Stimulated activated CD4-positive, alpha-beta T cell treated with anti-CD3 and anti-CD28 coated beads, Interleukin-12 subunit alpha, Interleukin-12 subunit beta, amount 100 ng/mL, for 24 hours (primary cell): ENCODE measurements around the gene SLC48A1.

Source experiments
- DNase-seq, 2 experiments: peaks; one replicate each; pipeline ENCODE4 v3.0.0-alpha.2; 2020; ENCODE audit warnings: low read depth in 2 of 2

SLC48A1 gene

DNA sequence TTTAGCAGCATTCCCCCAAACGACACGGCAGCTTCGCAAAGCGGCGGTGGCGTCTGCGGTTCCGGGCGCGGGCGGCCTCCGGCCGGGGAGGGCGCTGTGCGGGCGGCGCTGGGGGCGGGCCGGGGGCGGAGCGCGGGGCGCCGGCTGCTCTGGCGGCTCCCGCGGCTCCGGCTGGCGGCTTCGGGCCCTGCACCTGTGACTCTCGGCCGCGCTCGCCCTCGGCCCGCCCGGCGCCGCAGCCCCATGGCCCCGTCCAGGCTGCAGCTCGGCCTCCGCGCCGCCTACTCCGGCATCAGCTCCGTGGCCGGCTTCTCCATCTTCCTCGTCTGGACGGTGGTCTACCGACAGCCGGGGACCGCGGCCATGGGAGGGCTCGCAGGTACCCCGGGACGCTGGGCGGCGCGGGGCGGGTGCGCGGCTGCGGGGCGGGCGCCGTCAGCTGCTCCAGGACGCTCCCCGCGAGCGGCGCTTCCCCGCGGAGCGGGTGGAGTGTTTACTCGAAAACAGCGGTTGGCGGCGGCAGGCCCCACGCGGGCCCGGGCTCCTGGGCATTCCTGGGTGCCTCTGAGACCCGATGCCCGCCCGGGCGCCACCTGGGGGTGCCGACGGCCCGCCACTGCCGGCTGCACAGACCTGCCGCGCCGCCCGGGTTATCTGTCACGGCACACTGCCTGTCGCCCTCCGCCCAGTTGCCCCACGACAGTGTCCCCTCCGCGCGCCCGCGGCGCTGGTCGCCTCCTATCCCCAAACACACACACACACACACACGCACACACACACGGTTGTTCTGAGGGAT, at the start of gene SLC48A1:
TSS of gene SLC48A1 (plus strand) at position 177 of the 796 bp plus-strand sequence. CDS start at position 244, 67 bp downstream.
- peak; percentile 47 to 65 for DNase-seq

- DNase-seq, result no peak
These were observed 47.8 kb upstream of the SLC48A1 start, which contains the start of gene ENDOU for GRCh38 chr12:47725091-47725772. TSS of gene ENDOU (minus strand) at chr12:47725490. CDS start at chr12:47725413, 77 bp downstream.

DNA sequence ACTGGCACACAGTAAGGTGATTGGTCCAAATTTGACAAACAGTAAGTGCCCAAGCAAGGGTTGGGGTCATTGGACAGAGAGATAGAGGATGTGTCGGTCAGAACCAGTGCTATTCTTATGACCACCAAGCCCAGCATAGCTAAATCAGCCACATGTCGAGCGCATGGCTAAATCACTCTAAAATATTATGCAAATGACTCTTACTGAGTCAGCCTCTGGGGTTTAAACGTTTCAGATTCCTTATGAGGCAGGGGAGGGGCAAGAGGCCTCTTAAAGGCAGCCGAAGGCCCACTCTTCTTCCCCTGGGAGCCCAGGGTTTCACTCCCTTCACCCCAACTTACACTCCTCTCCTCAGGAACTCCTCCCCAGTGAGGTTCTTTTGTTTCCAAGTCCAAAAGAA, 47.1 kb upstream of the SLC48A1 start:
- no peak for DNase-seq

DNA sequence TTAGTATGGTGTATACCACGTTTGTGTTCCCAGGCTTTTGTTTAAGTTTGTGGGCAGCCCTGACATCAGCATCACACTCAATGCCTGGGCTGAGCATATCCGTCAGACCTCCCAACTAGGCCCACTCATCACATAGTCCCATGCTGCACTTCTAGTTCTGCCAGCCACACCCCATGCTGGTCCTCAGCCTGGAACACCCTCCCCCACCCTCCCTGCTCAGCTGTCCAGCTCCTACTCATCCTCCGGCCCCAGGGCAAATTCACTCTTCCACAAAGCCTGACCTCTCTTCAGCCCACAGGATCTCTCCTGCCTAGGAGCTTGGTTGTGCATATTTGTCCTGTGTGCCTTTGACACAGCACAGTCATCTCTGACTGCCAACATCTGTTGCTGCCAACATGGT, 43.8 kb upstream of the SLC48A1 start:
- no peak for DNase-seq

DNA sequence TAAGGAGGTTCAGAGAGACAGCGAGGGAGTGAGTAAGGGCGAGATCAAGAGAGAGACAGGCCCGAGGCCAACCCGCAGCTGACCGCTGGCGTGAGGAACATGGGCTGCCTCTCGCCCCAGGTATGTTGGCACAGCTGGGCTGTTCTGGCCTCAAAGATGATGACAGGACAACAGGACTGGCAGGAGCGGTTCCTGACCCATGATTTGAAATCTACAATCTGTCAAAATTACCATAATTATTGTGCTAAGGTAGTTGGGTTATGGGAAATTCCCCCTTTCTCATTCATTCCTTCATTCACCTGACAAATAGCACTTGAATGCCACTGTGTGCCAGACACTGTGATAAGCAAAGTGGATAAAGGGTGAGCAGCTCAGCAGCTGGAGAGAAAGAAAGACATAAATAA, 42.7 kb upstream of the SLC48A1 start:
- DNase-seq, result no peak

DNA sequence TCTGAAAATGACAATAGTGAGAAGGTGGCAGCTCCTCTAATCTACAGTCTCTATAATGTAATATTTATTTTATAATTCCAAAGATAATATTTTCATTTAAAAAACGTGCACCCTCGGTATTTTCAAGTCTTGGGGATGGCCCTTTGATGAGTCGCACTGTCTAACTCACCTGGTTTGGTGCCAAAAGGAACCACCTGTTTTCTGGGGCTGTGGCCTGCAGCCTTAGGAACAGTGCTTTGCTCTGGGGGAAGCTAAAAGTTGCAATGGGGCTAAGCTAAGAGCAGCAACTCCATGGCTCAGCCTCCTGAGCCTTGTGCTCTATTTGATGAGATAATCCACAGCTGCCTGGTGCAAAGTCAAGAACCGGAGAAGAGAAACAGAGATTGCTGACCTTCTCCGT, 41.3 kb upstream of the SLC48A1 start:
- no peak for DNase-seq

DNA sequence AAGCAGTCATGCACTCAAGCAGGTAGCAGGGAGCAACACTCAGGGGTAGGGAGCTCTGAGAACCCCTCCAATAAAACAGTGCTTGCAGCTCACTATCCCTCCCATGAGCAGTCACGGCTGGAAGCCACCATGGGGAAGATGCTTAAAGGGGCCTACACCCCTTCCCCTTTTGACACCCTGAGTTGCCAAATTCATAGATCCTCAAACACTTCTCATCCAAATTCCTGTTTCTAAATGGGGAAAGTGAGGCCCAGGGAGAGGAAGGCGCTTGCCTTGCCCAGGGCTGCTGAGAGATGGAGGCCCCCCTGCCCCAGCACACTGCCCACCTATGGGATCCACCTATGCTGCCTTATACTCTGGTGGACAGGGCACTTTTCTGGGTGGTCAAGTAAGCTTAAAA, 40.5 kb upstream of the SLC48A1 start:
- no peak for DNase-seq

- DNase-seq, result no peak
These were observed 39.9 kb upstream of the SLC48A1 start for GRCh38 chr12:47733142-47733541.

DNA sequence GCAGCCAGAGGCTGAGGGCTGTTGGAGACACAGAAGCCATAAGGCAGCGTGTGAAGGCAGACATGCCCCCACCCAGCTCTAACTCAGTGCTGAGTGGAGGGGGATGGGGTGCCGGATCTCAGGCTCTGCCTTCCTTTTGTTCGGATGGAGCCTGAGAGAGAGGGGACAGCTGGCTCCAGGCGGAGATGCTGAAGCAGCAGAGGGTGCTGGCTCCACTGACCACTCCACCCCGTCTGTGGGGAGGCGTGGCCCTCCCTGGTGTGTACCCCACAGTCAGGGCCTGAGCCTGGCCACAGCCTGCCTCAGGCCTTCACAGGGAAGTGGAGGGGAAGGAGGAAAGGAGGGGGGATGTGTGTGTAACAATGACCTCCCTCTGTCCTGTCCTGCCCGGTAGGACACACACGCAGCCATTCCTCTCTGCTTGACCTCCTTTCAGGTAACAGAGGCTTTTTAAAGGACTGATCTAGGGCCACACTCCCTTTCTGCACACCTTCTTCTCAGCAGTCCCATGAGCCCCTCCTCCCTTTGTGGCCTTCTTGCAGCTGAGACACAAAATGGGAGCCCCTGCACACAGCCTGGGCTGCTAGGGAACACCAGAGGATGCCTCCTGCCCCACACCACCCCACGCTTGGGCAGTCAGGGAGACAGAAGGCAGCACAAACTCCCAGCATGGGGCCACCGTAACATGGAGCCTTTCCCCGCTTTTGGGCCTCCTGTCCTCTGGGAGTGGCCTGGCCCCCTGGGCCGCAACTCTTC, 38.1 kb upstream of the SLC48A1 start:
- DNase-seq, result no peak

DNA sequence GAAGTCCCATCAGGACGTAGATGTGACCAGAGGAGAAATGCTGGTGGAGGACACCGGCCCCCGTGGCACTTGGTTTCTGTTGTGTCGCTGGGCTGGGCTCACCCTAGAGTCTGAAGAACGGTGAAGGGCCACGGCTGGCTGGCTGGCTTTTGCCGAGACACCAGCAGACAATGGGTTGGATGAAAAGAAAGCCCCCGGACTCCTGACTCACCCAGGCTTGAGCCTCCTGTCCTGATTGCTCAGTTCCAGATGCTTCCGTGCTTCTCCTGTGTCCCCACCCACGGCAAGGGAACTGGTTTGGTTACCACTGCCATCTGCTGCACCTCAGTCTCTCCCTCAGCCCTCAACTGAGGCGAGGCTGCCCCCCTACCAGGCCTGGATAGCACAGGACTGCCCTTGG, 37.4 kb upstream of the SLC48A1 start:
- DNase-seq, result no peak

DNA sequence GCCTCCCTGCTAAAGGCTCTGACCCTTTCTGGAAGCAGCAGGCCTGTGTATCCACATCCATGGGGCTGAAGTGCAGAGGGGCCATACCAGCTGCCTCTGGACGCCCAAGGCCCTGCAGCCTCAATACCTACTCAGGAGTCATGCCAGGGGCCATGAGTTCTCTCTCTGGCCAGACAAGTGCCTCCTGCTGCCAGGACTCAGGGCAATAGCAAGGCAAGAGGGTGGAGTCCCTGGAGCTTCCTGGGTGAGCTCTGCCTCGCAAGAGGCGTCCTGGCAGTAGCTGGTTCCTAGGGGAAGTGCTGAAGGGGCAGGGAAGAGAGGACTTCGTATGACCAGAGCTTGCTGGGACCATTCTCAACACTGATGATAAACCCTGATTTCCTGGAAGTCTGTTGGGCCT, 36.8 kb upstream of the SLC48A1 start:
- DNase-seq, result no peak

DNA sequence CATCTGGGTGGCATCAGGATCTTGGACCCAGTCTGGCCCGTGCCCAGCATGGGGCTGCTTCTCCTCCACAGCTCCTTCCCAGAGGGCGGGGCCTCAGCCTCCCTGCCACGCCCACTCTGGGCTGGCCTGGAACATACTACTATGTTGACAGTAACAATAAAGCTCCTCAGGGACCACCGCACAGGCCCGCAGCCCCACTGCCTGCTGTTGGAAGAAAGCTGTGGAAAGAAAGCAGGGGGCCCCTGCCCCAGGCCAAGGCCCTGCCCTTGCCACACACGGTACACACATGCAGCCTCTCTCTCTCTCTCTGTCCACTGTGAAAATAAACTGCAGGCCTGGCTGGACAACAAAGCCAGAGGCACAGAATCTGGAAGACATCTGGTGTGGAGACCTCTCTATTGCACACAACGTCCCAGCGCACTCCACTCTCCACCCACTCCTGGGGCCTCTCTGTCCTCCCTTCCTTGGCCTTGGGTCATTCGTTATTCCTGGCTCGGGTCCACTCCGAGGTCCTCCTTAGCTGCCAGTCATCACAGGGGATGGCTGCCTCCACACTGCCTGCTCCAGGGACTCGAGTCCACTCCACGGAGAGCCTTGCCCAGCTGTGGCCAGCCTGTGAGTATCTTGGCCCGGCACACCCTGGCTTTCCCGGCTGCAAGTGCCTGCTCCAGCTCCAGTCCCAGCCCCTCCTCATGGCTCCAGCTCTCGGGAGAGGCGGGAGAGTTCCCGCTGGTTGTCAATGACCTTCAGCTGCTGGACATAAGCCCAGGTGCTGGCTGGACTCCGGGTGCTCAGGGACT, 36.0 kb upstream of the SLC48A1 start:
- no peak for DNase-seq

GRCh38 chr12:47737936-47738594, 35.0 kb upstream of the SLC48A1 start:
- no peak for DNase-seq

GRCh38 chr12:47739297-47739696, 33.7 kb upstream of the SLC48A1 start:
- no peak for DNase-seq

DNA sequence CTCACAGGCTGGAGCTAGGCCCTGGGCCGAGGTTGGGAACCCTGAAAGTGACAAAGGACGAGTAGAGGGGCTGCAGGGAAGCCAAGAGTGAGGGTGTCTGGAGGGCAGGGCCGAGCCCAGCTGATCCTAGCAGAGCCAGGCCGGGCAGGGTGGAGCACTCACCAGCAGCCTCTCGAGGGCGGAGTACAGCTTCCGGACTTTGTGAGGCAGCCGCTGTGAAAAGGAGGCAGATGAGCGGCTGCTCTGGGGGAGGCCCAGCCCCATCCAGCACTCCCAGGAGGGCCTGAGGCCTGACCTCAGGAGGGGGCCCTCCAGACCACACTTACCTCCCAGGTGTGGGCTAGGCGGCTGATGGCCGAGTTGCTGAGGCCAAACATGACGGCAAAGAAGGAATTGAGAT, 33.1 kb upstream of the SLC48A1 start:
- DNase-seq, result no peak

DNA sequence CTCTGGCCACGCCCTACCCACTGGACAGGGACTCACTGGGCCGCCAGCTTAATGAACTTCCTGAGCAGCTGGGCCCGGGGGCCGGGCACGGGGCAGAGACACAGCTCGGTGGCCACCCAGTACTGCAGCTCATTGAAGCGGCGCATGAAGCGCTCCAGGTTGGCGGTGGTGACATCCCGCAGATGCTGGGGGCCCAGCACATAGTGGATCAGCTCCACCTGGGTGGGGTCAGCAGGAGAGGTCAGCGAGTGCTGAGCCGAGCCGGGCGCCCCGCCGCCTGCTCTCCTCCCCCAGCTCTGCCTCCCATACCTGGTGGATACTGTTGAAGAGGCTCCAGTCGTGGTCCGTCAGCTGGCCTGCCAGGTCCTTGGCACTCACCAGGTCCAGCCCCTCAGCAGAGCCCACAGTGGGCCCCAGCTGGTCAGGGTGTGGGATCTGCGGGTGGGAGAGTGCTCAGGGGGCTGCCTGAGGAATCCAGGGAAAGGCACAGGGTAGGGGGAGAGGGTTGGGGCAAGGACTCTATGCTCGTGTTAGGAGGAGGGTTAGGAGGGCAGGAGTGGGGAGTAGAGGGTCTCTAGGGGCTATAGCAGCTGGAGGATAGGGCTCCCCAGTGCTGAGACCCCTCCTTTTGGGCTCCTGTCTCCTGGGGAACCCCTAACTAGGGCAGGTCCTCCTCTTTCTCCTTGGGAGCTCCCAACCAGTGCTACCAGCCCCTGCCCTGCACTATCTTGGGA, 32.3 kb upstream of the SLC48A1 start:
- no peak for DNase-seq

GRCh38 chr12:47741340-47741703, 31.7 kb upstream of the SLC48A1 start:
- DNase-seq, result peak in 1 of 2 experiments; percentile 26

GRCh38 chr12:47742253-47742825, 30.7 kb upstream of the SLC48A1 start:
- peak; percentile 43 to 79 for DNase-seq

- no peak for DNase-seq
These were observed 29.7 kb upstream of the SLC48A1 start for GRCh38 chr12:47743311-47743860.
